H9 (cell line): Measurements from ENCODE around the gene DCTPP1. TPM values are rescaled to one million over a fixed set of nuclear protein-coding genes. Genes with fewer than 3 reads are reported as not detected.
A peak's percentile ranks its signal among the peaks of the same experiment; 100 is the strongest.

ENCODE experiments used
- DNase-seq: peaks from one replicate; pipeline ENCODE4 v3.0.0-alpha.2; 2017
- H2AFZ ChIP-seq: one replicate; pipeline ENCODE4 v1.6.1; 2013; ENCODE audit warnings: mild to moderate bottlenecking, low read length, control low read depth, moderate library complexity
- H2AK5ac ChIP-seq: 2 replicates; pipeline ENCODE4 v1.6.1; 2013; ENCODE audit warnings: low read length, control low read depth, mixed read lengths; ENCODE audit not compliant: insufficient read length
- H2BK120ac ChIP-seq: one replicate; pipeline ENCODE4 v1.6.1; 2013; ENCODE audit warnings: low read depth, mild to moderate bottlenecking, low read length, control low read depth, inconsistent platforms; ENCODE audit not compliant: poor library complexity, severe bottlenecking
- H2BK12ac ChIP-seq: 2 replicates; pipeline ENCODE4 v1.6.1; 2013; ENCODE audit warnings: low read length, control low read depth, mixed read lengths, low read depth; ENCODE audit not compliant: insufficient read length
- H2BK15ac ChIP-seq: 2 replicates; pipeline ENCODE4 v1.6.1; 2013; ENCODE audit warnings: low read depth, low read length, control low read depth
- H2BK20ac ChIP-seq: one replicate; pipeline ENCODE4 v1.6.1; 2013; ENCODE audit warnings: low read depth, mild to moderate bottlenecking, low read length, control low read depth, inconsistent platforms; ENCODE audit not compliant: poor library complexity, severe bottlenecking
- H2BK5ac ChIP-seq: 2 replicates; pipeline ENCODE4 v1.6.1; 2013; ENCODE audit warnings: low read length, control low read depth, mixed read lengths; ENCODE audit not compliant: insufficient read length
- H3K14ac ChIP-seq: 2 replicates; pipeline ENCODE4 v1.6.1; 2013; ENCODE audit warnings: low read length, control low read depth; ENCODE audit not compliant: insufficient read depth
- H3K18ac ChIP-seq: 2 replicates; pipeline ENCODE4 v1.6.1; 2013; ENCODE audit warnings: low read depth, mild to moderate bottlenecking, mixed read lengths, low read length, control low read depth; ENCODE audit not compliant: insufficient read length
- H3K23ac ChIP-seq: 2 replicates; pipeline ENCODE4 v1.6.1; 2013; ENCODE audit warnings: low read length, control low read depth, mixed read lengths, low read depth; ENCODE audit not compliant: insufficient read length
- H3K23me2 ChIP-seq: 2 replicates; pipeline ENCODE4 v1.6.1; 2013; ENCODE audit warnings: low read depth, mild to moderate bottlenecking, mixed read lengths, low read length, control low read depth; ENCODE audit not compliant: insufficient read length, poor library complexity, severe bottlenecking
- H3K27ac ChIP-seq: 2 replicates; pipeline ENCODE4 v1.5.1; 2013; ENCODE audit warnings: low read length, control low read depth, mixed read lengths, low read depth; ENCODE audit not compliant: insufficient read length
- H3K27me3 ChIP-seq: 2 replicates; pipeline ENCODE4 v1.6.1; 2013; ENCODE audit warnings: low read length, control low read depth, inconsistent platforms; ENCODE audit not compliant: insufficient read depth
- H3K4ac ChIP-seq: 2 replicates; pipeline ENCODE4 v1.6.1; 2013; ENCODE audit warnings: low read depth, mild to moderate bottlenecking, control low read depth, inconsistent platforms, low read length, moderate library complexity
- H3K4me1 ChIP-seq: 2 replicates; pipeline ENCODE4 v1.6.1; 2013; ENCODE audit warnings: low read length, control low read depth, inconsistent platforms; ENCODE audit not compliant: insufficient read depth
- H3K4me2 ChIP-seq: 2 replicates; pipeline ENCODE4 v1.6.1; 2013; ENCODE audit warnings: low read length, control low read depth, mixed read lengths; ENCODE audit not compliant: insufficient read length, insufficient read depth
- H3K56ac ChIP-seq: 2 replicates; pipeline ENCODE4 v1.6.1; 2013; ENCODE audit warnings: low read depth, mild to moderate bottlenecking, mixed read lengths, low read length, control low read depth; ENCODE audit not compliant: insufficient read length
- H3K79me1 ChIP-seq: 2 replicates; pipeline ENCODE4 v1.6.1; 2013; ENCODE audit warnings: low read depth, mild to moderate bottlenecking, moderate library complexity, low read length, control low read depth, inconsistent platforms; ENCODE audit not compliant: insufficient read depth, poor library complexity, severe bottlenecking
- H3K79me2 ChIP-seq: 2 replicates; pipeline ENCODE4 v1.6.1; 2013; ENCODE audit warnings: low read length, control low read depth, inconsistent platforms; ENCODE audit not compliant: insufficient read depth
- H3K9ac ChIP-seq: 2 replicates; pipeline ENCODE4 v1.6.1; 2013; ENCODE audit warnings: low read length, control low read depth, mixed read lengths; ENCODE audit not compliant: insufficient read length; ENCODE audit errors: extremely low read depth
- H3K9me3 ChIP-seq: one replicate; pipeline ENCODE4 v1.6.1; 2013; ENCODE audit warnings: low read depth, low read length, inconsistent platforms; ENCODE audit not compliant: control insufficient read depth
- H3T11ph ChIP-seq: one replicate; pipeline ENCODE4 v1.6.1; 2013; ENCODE audit warnings: mild to moderate bottlenecking, low read length, control low read depth, inconsistent platforms
- H4K20me1 ChIP-seq: one replicate; pipeline ENCODE4 v1.6.1; 2013; ENCODE audit not compliant: control insufficient read depth, insufficient read length, insufficient read depth
- H4K5ac ChIP-seq: 2 replicates; pipeline ENCODE4 v1.6.1; 2013; ENCODE audit warnings: low read depth, mild to moderate bottlenecking, mixed read lengths, low read length, control low read depth; ENCODE audit not compliant: insufficient read length
- H4K8ac ChIP-seq: replicated peaks from 2 replicates; pipeline ENCODE4 v1.6.1; 2013; ENCODE audit warnings: low read length, control low read depth, mixed read lengths, low read depth; ENCODE audit not compliant: insufficient read length
- H4K91ac ChIP-seq: 2 replicates; pipeline ENCODE4 v1.6.1; 2013; ENCODE audit warnings: low read depth, mild to moderate bottlenecking, moderate library complexity, mixed read lengths, low read length, control low read depth; ENCODE audit not compliant: insufficient read length
- H3K27ac Mint-ChIP-seq, 3 experiments: 2 replicates in 2 of 3; 3 replicates in 1 of 3; pipeline ENCODE4 v1.8.0; 2020 to 2021; ENCODE audit warnings: mixed read lengths in 3 of 3, mild to moderate bottlenecking in 1 of 3, moderate library complexity in 1 of 3
- H3K27me3 Mint-ChIP-seq: 2 replicates; pipeline ENCODE4 v1.8.0; 2021; ENCODE audit warnings: low read depth, mild to moderate bottlenecking, moderate library complexity, mixed read lengths
- H3K36me3 Mint-ChIP-seq, 3 experiments: 2 replicates in 2 of 3; 3 replicates in 1 of 3; pipeline ENCODE4 v1.8.0; 2020 to 2021; ENCODE audit warnings: low read depth in 3 of 3, mixed read lengths in 3 of 3; ENCODE audit not compliant: insufficient read depth in 1 of 3
- H3K4me1 Mint-ChIP-seq, 2 experiments: 2 replicates each; pipeline ENCODE4 v1.8.0; 2020; ENCODE audit warnings: mixed read lengths in 2 of 2
- H3K4me3 Mint-ChIP-seq, 2 experiments: 2 replicates in 1 of 2; 3 replicates in 1 of 2; pipeline ENCODE4 v1.8.0; 2020 to 2021; ENCODE audit warnings: mild to moderate bottlenecking in 2 of 2, mixed read lengths in 2 of 2, moderate library complexity in 1 of 2
- H3K9me3 Mint-ChIP-seq, 2 experiments: 2 replicates in 1 of 2; 3 replicates in 1 of 2; pipeline ENCODE4 v1.8.0; 2020; ENCODE audit warnings: mild to moderate bottlenecking in 2 of 2, mixed read lengths in 2 of 2, moderate library complexity in 1 of 2
- CTCF ChIP-seq: fragments of 200-600 bp; sonication (generic); conservative IDR thresholded peaks from 3 replicates; pipeline ENCODE4 v1.8.0; 2021; ENCODE audit warnings: antibody characterized with exemption, mild to moderate bottlenecking
- WGBS: extraction: QIAGEN DNeasy Blood & Tissue Kit; methylation state at CpG from one replicate; pipeline ENCODE4 v1.1.7; 2013; ENCODE audit warnings: missing lambda C conversion rate, low lambda C conversion rate, mixed read lengths; ENCODE audit not compliant: insufficient read length; ENCODE audit errors: extremely low coverage; 5-methylcytosine and 5-hydroxymethylcytosine counted together
- total RNA-seq: library from RNA; stranded (reverse); gene quantifications from 2 replicates; pipeline ENCODE4 v1.2.1, GENCODE V29; 2021

Gene DCTPP1
- total RNA-seq, 1 experiment from 2014 or later = 78.3 TPM

- H3K4me3 Mint-ChIP-seq = no peak within 1 kb of the TSS
- Histone ChIP-seq H4K20me1 (no peaks in the 10 kb centered on the region), H3K18ac (no peak within 1 kb of the TSS), H3K79me1 (no peaks in the 10 kb centered on the region), H3K14ac (no peak within 1 kb of the TSS), H3T11ph (no peak within 1 kb of the TSS), H3K4ac (no peak within 1 kb of the TSS), H3K23me2 (no peaks in the 10 kb centered on the region), H2BK15ac (no peak within 1 kb of the TSS), H3K23ac (no peak within 1 kb of the TSS), H4K5ac (no peak within 1 kb of the TSS), H3K9me3 (no peaks in the 10 kb centered on the region), H2BK5ac (no peak within 1 kb of the TSS), H3K4me1 (no peaks in the 10 kb centered on the region), H2AK5ac (no peak within 1 kb of the TSS), H3K79me2 (no peaks in the 10 kb centered on the region), H3K4me2 (no peak within 1 kb of the TSS), H4K91ac (no peak within 1 kb of the TSS), H4K8ac (no peak within 1 kb of the TSS), H2BK20ac (no peak within 1 kb of the TSS), H2AFZ (no peak within 1 kb of the TSS), H3K56ac (no peak within 1 kb of the TSS), H3K27ac (no peak within 1 kb of the TSS), H2BK12ac (no peak within 1 kb of the TSS), H2BK120ac (no peak within 1 kb of the TSS), H3K27me3 (no peaks in the 10 kb centered on the region), H3K9ac (no peak within 1 kb of the TSS)
- WGBS = no CpG with 5 or more reads among the region's 8 CpGs
- H3K4me1 Mint-ChIP-seq = no peaks in the 10 kb centered on the region
- no peaks in the 10 kb centered on the region for H3K36me3 Mint-ChIP-seq
- peak within 1 kb of the TSS in 1 of 3 experiments; percentile 80; a peak in 1 of 7 replicates for H3K27ac Mint-ChIP-seq
- DNase-seq = no peak
- TF ChIP-seq CTCF = no peak
- H3K27me3 Mint-ChIP-seq = peaks cover 9% of the 10 kb centered on the region
- no peaks in the 10 kb centered on the region for H3K9me3 Mint-ChIP-seq
Measured at GRCh38 chr16:30472328-30472942, 42.6 kb upstream of the DCTPP1 start, which contains the start of gene ITGAL. Gene ITGAL, plus strand, starts transcription at chr16:30472742. Its CDS starts 96 bp downstream, at chr16:30472838.
